Uterus (tissue), 4 donors: ENCODE results near the gene ENOSF1. TPM values are rescaled to one million over a fixed set of nuclear protein-coding genes. Genes with fewer than 3 reads are reported as not detected.

Experiments
- DNase-seq, 2 donors: peaks; one replicate each; pipeline ENCODE4 v3.0.0-alpha.2; 2019 to 2020
- H3K27ac ChIP-seq, 2 donors: fragments of 200-600 bp; sonication (generic); 1 replicate in 1 of 2; 2 replicates in 1 of 2; pipeline ENCODE4 v1.5.1; 2016 to 2018
- H3K27me3 ChIP-seq, 2 donors: fragments of 200-600 bp; sonication (generic); one replicate each; pipeline ENCODE4 v1.5.1; 2018 to 2019; ENCODE audit warnings: control low read depth in 1 of 2
- H3K36me3 ChIP-seq, 2 donors: fragments of 200-600 bp; sonication (generic); one replicate each; pipeline ENCODE4 v1.5.1; 2019; ENCODE audit warnings: control low read depth in 1 of 2
- H3K4me1 ChIP-seq, 2 donors: fragments of 200-600 bp; sonication (generic); one replicate each; pipeline ENCODE4 v1.5.1; 2018 to 2019; ENCODE audit warnings: control low read depth in 1 of 2
- H3K4me3 ChIP-seq, 2 donors: fragments of 200-600 bp; sonication (generic); 1 replicate in 1 of 2; 2 replicates in 1 of 2; pipeline ENCODE4 v1.5.1; 2018 to 2019; ENCODE audit warnings: mild to moderate bottlenecking in 1 of 2
- H3K9me3 ChIP-seq, 2 donors: fragments of 200-600 bp; sonication (generic); one replicate each; pipeline ENCODE4 v1.5.1; 2019; ENCODE audit warnings: control low read depth in 1 of 2
- POLR2A ChIP-seq, 2 donors: fragments of 450-650 bp; IDR thresholded peaks; one replicate each; pipeline ENCODE4 v1.6.1; 2016; ENCODE audit warnings: antibody characterized with exemption in 2 of 2, mild to moderate bottlenecking in 1 of 2, moderate library complexity in 1 of 2
- intact Hi-C: fragments of 100-400 bp; cut with DNase I; formaldehyde crosslinking; loops from one replicate; pipeline ENCODE4 v1.15.1; 2023; ENCODE audit warnings: low total_unique reads
- total RNA-seq, 4 donors: library from RNA; depleted of rRNA in 3 of 4; stranded (reverse); fragments of >200 nt in 3 of 4; gene quantifications; one replicate each; pipeline versions ENCODE4 v1.1.0 to v1.2.4, GENCODE V29; 2014 to 2023
- TF ChIP-seq, protein P1 (sequence below), 4 experiments: fragments of 200-600 bp in 2 of 4; fragments of 450-650 bp in 2 of 4; sonication (generic) in 2 of 4; IDR thresholded peaks; one replicate each; pipeline ENCODE4 v1.5.1; 2016 to 2019; ENCODE audit warnings: antibody characterized with exemption in 4 of 4, mild to moderate bottlenecking in 2 of 4, moderate library complexity in 1 of 4
- donor health status: DM: yes; HTN: yes; CAD: no.

Gene ENOSF1
- total RNA-seq, 4 donors from 2014 or later: 12.0 to 110 (median 38.5) TPM

DNA sequence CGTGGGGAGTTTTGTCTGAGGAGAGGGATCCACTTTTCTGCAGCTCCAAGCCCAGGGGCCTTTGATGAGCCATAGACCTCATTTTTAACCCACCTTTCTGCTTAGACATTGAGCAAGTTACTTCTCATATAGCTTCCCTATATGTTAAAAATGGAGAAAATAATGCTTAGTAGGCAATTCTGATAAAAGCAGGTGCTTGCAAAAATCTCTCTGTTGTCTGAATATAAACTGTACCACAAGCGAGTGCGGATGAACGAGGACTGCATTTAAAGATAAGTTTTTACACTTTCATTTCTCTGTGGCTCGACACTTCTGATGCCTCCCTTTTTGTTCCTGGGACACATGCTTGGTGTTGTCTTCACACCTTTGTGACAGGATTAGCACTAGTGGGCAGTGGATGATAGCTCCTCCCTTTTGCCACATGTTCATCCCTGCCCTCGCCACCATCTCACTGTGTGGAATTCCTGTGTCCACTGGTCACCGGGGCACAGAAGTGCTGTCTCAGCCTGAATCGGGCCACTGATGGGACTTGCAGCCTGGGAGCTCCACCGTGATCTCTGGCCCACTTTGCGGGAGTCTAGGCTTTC, 53.4 kb downstream of the ENOSF1 start:
- Histone ChIP-seq H3K36me3 (no peaks in the 10 kb centered on the region), H3K4me3 (no peak overlapping the region), H3K9me3 (no peaks in the 10 kb centered on the region), H3K27ac (no peak overlapping the region), H3K27me3 (peaks cover 0 to 3% of the 10 kb centered on the region in 2 donors), H3K4me1 (no peaks in the 10 kb centered on the region)
- intact Hi-C loops: no loop called here
- TF ChIP-seq, protein P1, sequence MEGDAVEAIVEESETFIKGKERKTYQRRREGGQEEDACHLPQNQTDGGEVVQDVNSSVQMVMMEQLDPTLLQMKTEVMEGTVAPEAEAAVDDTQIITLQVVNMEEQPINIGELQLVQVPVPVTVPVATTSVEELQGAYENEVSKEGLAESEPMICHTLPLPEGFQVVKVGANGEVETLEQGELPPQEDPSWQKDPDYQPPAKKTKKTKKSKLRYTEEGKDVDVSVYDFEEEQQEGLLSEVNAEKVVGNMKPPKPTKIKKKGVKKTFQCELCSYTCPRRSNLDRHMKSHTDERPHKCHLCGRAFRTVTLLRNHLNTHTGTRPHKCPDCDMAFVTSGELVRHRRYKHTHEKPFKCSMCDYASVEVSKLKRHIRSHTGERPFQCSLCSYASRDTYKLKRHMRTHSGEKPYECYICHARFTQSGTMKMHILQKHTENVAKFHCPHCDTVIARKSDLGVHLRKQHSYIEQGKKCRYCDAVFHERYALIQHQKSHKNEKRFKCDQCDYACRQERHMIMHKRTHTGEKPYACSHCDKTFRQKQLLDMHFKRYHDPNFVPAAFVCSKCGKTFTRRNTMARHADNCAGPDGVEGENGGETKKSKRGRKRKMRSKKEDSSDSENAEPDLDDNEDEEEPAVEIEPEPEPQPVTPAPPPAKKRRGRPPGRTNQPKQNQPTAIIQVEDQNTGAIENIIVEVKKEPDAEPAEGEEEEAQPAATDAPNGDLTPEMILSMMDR (IDR thresholded peaks at IDR 0.05): no peak
- TF ChIP-seq POLR2A (IDR thresholded peaks at IDR 0.05): no peak
- no peak for DNase-seq

DNA sequence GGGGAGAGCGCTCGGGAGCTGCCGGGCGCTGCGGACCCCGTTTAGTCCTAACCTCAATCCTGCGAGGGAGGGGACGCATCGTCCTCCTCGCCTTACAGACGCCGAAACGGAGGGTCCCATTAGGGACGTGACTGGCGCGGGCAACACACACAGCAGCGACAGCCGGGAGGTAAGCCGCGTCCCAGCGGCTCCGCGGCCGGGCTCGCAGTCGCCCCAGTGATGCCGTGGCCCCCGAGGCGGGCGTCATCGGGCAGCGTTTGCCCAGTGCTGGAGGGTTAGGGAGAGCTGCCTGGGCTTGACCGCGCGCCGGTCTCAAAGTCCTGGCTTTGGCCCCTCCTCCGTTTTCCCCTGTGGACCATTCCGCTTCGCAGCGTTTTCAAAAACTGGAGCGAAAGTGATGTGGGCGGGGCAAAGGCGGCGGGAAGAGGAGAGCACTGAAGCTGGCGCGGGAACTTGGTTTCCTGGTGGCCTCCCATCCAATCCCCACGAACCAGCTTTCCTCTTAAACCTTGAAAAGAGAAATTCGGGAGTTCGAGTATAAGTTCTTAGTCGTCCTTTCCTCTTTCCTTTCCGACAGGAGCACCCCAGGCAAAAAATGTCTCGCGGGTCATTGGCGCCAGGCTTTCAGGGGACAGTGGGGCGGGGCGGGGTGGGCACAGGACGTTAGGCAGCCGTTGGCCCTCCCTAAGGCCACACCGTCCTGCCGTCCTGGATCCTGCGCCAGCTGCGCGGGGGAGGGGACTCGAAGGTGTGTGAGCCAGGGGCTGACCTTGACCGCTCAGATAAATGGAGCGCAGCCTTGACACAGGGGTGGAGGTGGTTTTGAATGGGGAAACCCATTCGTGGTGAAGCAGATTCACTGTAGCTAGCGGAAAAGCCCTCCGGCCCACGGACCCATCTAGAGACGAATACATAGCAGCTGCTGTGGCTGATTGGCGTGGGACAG, 54.2 kb downstream of the ENOSF1 start:
- peak overlapping the region; percentile 50 to 55 for H3K4me3 ChIP-seq
- peak overlapping the region; percentile 13 to 31 for H3K27ac ChIP-seq
- intact Hi-C loops: no loop called here
- H3K36me3 ChIP-seq: no peaks in the 10 kb centered on the region
- peak; percentile 78 to 86 for DNase-seq
- no peaks in the 10 kb centered on the region for H3K4me1 ChIP-seq
- H3K27me3 ChIP-seq: peaks cover 0 to 3% of the 10 kb centered on the region in 2 donors
- H3K9me3 ChIP-seq: no peaks in the 10 kb centered on the region
- TF ChIP-seq, protein P1 (IDR thresholded peaks at IDR 0.05): no peak
- no peak for TF ChIP-seq POLR2A (IDR thresholded peaks at IDR 0.05)

DNA sequence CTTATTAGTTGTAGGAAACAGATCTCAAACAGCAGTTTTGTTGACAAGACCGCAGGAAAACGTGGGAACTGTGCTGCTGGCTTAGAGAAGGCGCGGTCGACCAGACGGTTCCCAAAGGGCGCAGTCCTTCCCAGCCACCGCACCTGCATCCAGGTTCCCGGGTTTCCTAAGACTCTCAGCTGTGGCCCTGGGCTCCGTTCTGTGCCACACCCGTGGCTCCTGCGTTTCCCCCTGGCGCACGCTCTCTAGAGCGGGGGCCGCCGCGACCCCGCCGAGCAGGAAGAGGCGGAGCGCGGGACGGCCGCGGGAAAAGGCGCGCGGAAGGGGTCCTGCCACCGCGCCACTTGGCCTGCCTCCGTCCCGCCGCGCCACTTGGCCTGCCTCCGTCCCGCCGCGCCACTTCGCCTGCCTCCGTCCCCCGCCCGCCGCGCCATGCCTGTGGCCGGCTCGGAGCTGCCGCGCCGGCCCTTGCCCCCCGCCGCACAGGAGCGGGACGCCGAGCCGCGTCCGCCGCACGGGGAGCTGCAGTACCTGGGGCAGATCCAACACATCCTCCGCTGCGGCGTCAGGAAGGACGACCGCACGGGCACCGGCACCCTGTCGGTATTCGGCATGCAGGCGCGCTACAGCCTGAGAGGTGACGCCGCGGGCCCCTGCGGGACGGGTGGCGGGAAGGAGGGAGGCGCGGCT, 55.0 kb downstream of the ENOSF1 start, which contains the start of gene TYMS:
TSS of gene TYMS (plus strand) at position 343 of the 690 bp plus-strand sequence. CDS start at position 433, 90 bp downstream.
- Histone ChIP-seq H3K27ac (peak within 1 kb of the TSS; percentile 13 to 31), H3K4me3 (peak within 1 kb of the TSS; percentile 50 to 55), H3K36me3 (no peaks in the 10 kb centered on the region), H3K4me1 (no peaks in the 10 kb centered on the region), H3K27me3 (peaks cover 0 to 3% of the 10 kb centered on the region in 2 donors), H3K9me3 (no peaks in the 10 kb centered on the region)
- no peak for TF ChIP-seq POLR2A (IDR thresholded peaks at IDR 0.05)
- TF ChIP-seq, protein P1 (IDR thresholded peaks at IDR 0.05): peak in 1 of 4 experiments; percentile 6
- intact Hi-C loops: no loop called here
- DNase-seq: peak in 1 of 2 donors; percentile 26

DNA sequence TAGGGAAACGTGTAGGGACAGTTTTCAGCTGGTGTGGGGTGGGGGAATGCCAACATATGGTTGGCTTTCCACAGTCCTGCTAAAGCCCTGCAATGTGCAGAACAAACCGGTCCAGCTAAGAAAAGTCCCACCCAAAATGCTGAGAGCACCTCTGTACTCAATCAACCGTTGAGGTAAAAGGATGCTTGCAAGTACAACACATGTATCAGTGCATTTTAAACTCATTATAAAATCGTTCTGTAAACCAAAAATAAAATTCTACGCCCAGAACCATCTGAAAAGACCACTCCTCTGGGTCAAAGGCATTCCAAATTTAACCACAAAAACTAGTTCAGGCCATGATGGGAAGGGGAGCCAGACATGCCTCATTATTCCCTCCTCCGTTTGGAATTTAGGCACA, 57.0 kb downstream of the ENOSF1 start:
- no peaks in the 10 kb centered on the region for H3K36me3 ChIP-seq
- H3K4me3 ChIP-seq: no peak overlapping the region
- no peaks in the 10 kb centered on the region for H3K4me1 ChIP-seq
- no peak for DNase-seq
- H3K27ac ChIP-seq: no peak overlapping the region
- peaks cover 0 to 3% of the 10 kb centered on the region in 2 donors for H3K27me3 ChIP-seq
- intact Hi-C loops: no loop called here
- H3K9me3 ChIP-seq: no peaks in the 10 kb centered on the region
- TF ChIP-seq, protein P1 (IDR thresholded peaks at IDR 0.05): no peak
- TF ChIP-seq POLR2A (IDR thresholded peaks at IDR 0.05): no peak
